Measurements from ENCODE around the gene BPIFB2.

The BPIFB2 gene

GRCh38 chr20:33071198-33071597 is 63.7 kb downstream of the BPIFB2 start:
- DNase-seq = no peak

GRCh38 chr20:33072362-33072761 is 64.9 kb downstream of the BPIFB2 start:
- no peak for DNase-seq

- no peak for DNase-seq
Measured at GRCh38 chr20:33072813-33073212, 65.3 kb downstream of the BPIFB2 start.

All from activated naive CD4-positive, alpha-beta T cell treated with Interleukin-2 at 50 U/mL for 16 hours (primary cell).